ENCODE results near the gene ZNF747.
"Not testable (repeated sequence)": the region's sequence is repeated elsewhere in the genome, so short reads cannot be mapped to it uniquely, and the experiment has no call there.

The ZNF747 gene

GRCh38 chr16:30532285-30533145 is 2.1 kb downstream of the ZNF747 start:
- no peak for DNase-seq

GRCh38 chr16:30530163-30531037 is 4.3 kb downstream of the ZNF747 start:
- no peak for DNase-seq

- DNase-seq: no peak
Observed at GRCh38 chr16:30528799-30529457, 5.7 kb downstream of the ZNF747 start.

- no peak for DNase-seq
Observed at GRCh38 chr16:30527635-30528178, 7.0 kb downstream of the ZNF747 start.

GRCh38 chr16:30526823-30527634 is 7.6 kb downstream of the ZNF747 start:
- peak; percentile 81 to 92 for DNase-seq

- peak in 1 of 2 experiments; percentile 48 for DNase-seq
Observed at GRCh38 chr16:30526137-30526822, 8.4 kb downstream of the ZNF747 start, which contains the start of gene ZNF768. Gene ZNF768 (minus strand): TSS chr16:30526566. CDS start chr16:30526413, 153 bp downstream.

- no peak for DNase-seq
Observed at GRCh38 chr16:30525844-30526136, 8.9 kb downstream of the ZNF747 start.

- no peak for DNase-seq
Observed at GRCh38 chr16:30524575-30525568, 9.8 kb downstream of the ZNF747 start.

- no peak for DNase-seq
Observed at GRCh38 chr16:30523768-30524574, 10.7 kb downstream of the ZNF747 start.

- not testable (repeated sequence) for DNase-seq
Observed at GRCh38 chr16:30522702-30523463, 11.8 kb downstream of the ZNF747 start.

- no peak for DNase-seq
Observed at GRCh38 chr16:30521873-30522641, 12.6 kb downstream of the ZNF747 start.

GRCh38 chr16:30521476-30521872 is 13.2 kb downstream of the ZNF747 start:
- no peak for DNase-seq

GRCh38 chr16:30519120-30520049 is 15.3 kb downstream of the ZNF747 start:
- DNase-seq: no peak

GRCh38 chr16:30518552-30518951 is 16.1 kb downstream of the ZNF747 start:
- no peak for DNase-seq

GRCh38 chr16:30515275-30515674 is 19.4 kb downstream of the ZNF747 start:
- no peak for DNase-seq

GRCh38 chr16:30511509-30511908 is 23.1 kb downstream of the ZNF747 start:
- DNase-seq: no peak
